Neural cell (in vitro differentiated cells): Measurements from ENCODE around the gene FOXP3. TPM values are rescaled to one million over a fixed set of nuclear protein-coding genes. Genes with fewer than 3 reads are reported as not detected.

Experiments used
- H2AFZ ChIP-seq: fragments of 200-600, 300-800 bp; sonication (generic), shearing (Covaris generic); 2 replicates; pipeline ENCODE4 v1.6.0; 2014; ENCODE audit warnings: low read depth, mild to moderate bottlenecking, antibody characterized with exemption, low read length, moderate library complexity
- H3F3A ChIP-seq: fragments of 200-600 bp; shearing (Covaris generic); 2 replicates; pipeline ENCODE4 v1.6.1; 2016; ENCODE audit warnings: mild to moderate bottlenecking, moderate library complexity, mixed read lengths, antibody characterized with exemption, low read length; ENCODE audit not compliant: insufficient read depth, poor library complexity, severe bottlenecking
- H3K27ac ChIP-seq: fragments of 200-600, 300-800 bp; sonication (generic), shearing (Covaris generic); 2 replicates; pipeline ENCODE4 v1.5.1; 2014; ENCODE audit warnings: mild to moderate bottlenecking, low read length, moderate library complexity
- H3K27me3 ChIP-seq: fragments of 300-800, 200-600 bp; sonication (generic), shearing (Covaris generic); 2 replicates; pipeline ENCODE4 v1.6.0; 2014; ENCODE audit warnings: mild to moderate bottlenecking, low read depth, low read length, moderate library complexity; ENCODE audit not compliant: insufficient read depth
- H3K36me3 ChIP-seq: fragments of 300-800, 200-600 bp; sonication (generic), shearing (Covaris generic); 2 replicates; pipeline ENCODE4 v1.5.1; 2014; ENCODE audit warnings: mild to moderate bottlenecking, antibody characterized with exemption, low read length, moderate library complexity; ENCODE audit not compliant: insufficient read depth
- H3K4me2 ChIP-seq: fragments of 300-800, 200-600 bp; sonication (generic), shearing (Covaris generic); 2 replicates; pipeline ENCODE4 v1.6.0; 2014; ENCODE audit warnings: mild to moderate bottlenecking, low read length
- H3K4me3 ChIP-seq: fragments of 300-800, 200-600 bp; sonication (generic), shearing (Covaris generic); 2 replicates; pipeline ENCODE4 v1.5.1; 2014; ENCODE audit warnings: mild to moderate bottlenecking, low read length, moderate library complexity
- H3K79me2 ChIP-seq: fragments of 200-600 bp; shearing (Covaris generic); replicated peaks from 2 replicates; pipeline ENCODE4 v1.6.0; 2014; ENCODE audit warnings: mild to moderate bottlenecking, low read length, moderate library complexity; ENCODE audit not compliant: insufficient read depth
- H3K9ac ChIP-seq: fragments of 300-800, 200-600 bp; sonication (generic), shearing (Covaris generic); 2 replicates; pipeline ENCODE4 v1.6.1; 2016; ENCODE audit warnings: mild to moderate bottlenecking, low read length, mixed read lengths
- H3K9me2 ChIP-seq: fragments of 200-600 bp; shearing (Covaris generic); 2 replicates; pipeline ENCODE4 v1.6.1; 2016; ENCODE audit warnings: mild to moderate bottlenecking, low read length, mixed read lengths; ENCODE audit not compliant: insufficient read depth
- H3K9me3 ChIP-seq: fragments of 200-600, 300-800 bp; sonication (generic), shearing (Covaris generic); 2 replicates; pipeline ENCODE4 v1.6.1; 2016; ENCODE audit warnings: mild to moderate bottlenecking, mixed run types, low read length, moderate library complexity, mixed read lengths
- H4K20me1 ChIP-seq: fragments of 200-600 bp; shearing (Covaris generic); 2 replicates; pipeline ENCODE4 v1.6.1; 2016; ENCODE audit warnings: mild to moderate bottlenecking, mixed run types; ENCODE audit not compliant: insufficient read depth
- EP300 ChIP-seq: fragments of 450-650 bp; conservative IDR thresholded peaks from 2 replicates; pipeline ENCODE4 v1.6.1; 2014; ENCODE audit warnings: antibody characterized with exemption, mild to moderate bottlenecking, moderate library complexity; ENCODE audit not compliant: poor library complexity, severe bottlenecking
- EZH2 ChIP-seq: fragments of 200-600, 300-800 bp; shearing (Covaris generic), sonication (generic); IDR thresholded peaks from 2 replicates; pipeline ENCODE4 v1.6.1; 2014; ENCODE audit warnings: antibody characterized with exemption, low read length, borderline replicate concordance, mild to moderate bottlenecking; ENCODE audit not compliant: insufficient read depth, poor library complexity, severe bottlenecking
- MXI1 ChIP-seq: fragments of 450-650 bp; conservative IDR thresholded peaks from 2 replicates; pipeline ENCODE4 v1.6.1; 2014; ENCODE audit warnings: antibody characterized with exemption, mild to moderate bottlenecking; ENCODE audit not compliant: poor library complexity, severe bottlenecking
- POLR2AphosphoS5 ChIP-seq: IDR thresholded peaks from 2 replicates; pipeline ENCODE4 v1.6.1; 2012
- RAD21 ChIP-seq: fragments of 450-650 bp; conservative IDR thresholded peaks from 2 replicates; pipeline ENCODE4 v1.6.1; 2014; ENCODE audit warnings: antibody characterized with exemption, mild to moderate bottlenecking, moderate library complexity
- SMC3 ChIP-seq: fragments of 450-650 bp; conservative IDR thresholded peaks from 2 replicates; pipeline ENCODE4 v1.6.1; 2014; ENCODE audit warnings: antibody characterized with exemption, mild to moderate bottlenecking, moderate library complexity; ENCODE audit not compliant: poor library complexity
- TAF1 ChIP-seq: IDR thresholded peaks from 2 replicates; pipeline ENCODE4 v1.6.1; 2012; ENCODE audit warnings: low read depth
- polyA plus RNA-seq: library from polyadenylated mRNA; depleted of rRNA; stranded (reverse); fragments of >200 nt; gene quantifications from 2 replicates; pipeline ENCODE4 v1.2.3, GENCODE V29; 2014
- TF ChIP-seq, protein P1 (sequence below): IDR thresholded peaks from 2 replicates; pipeline ENCODE4 v1.6.1; 2012; ENCODE audit warnings: borderline replicate concordance
- TF ChIP-seq, protein P2 (sequence below): fragments of 450-650 bp; IDR thresholded peaks from 2 replicates; pipeline ENCODE4 v1.5.1; 2014; ENCODE audit warnings: antibody characterized with exemption, mild to moderate bottlenecking, moderate library complexity; ENCODE audit not compliant: poor library complexity, severe bottlenecking

FOXP3 gene
- polyA plus RNA-seq, 1 donor from 2014 or later: not detected

DNA sequence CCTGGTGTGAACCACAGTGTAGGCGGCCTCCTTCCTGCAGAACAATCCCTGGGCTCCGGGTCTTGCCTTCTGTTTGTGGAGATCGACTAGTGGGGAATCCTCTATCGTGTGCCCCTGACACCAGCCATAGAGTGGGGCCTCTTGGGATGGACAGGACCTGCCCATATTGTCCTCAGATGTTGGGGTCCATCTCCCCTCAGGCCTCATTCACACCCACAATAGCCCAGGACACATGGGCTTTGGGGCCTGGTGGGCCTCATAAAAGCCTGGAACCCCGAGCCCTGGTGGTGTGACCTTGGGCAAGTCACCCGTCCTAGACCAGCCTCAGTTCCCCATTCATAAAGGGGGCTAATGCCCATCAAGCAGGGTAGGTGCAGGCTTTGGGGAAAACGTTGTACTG, 25.7 kb upstream of the FOXP3 start:
- no peak overlapping the region for H3K4me3 ChIP-seq
- H3K9ac ChIP-seq: no peak overlapping the region
- no peaks in the 10 kb centered on the region for H3K27me3 ChIP-seq
- H3K9me3 ChIP-seq: no peaks in the 10 kb centered on the region
- no peak overlapping the region for H2AFZ ChIP-seq
- H3K4me2 ChIP-seq: no peak overlapping the region
- H3K79me2 ChIP-seq: no peaks in the 10 kb centered on the region
- no peaks in the 10 kb centered on the region for H4K20me1 ChIP-seq
- H3K27ac ChIP-seq: no peak overlapping the region
- no peaks in the 10 kb centered on the region for H3K36me3 ChIP-seq
- H3F3A ChIP-seq: no peaks in the 10 kb centered on the region
- TF ChIP-seq EP300: no peak
- TF ChIP-seq RAD21: no peak
- no peak for TF ChIP-seq EZH2
- TF ChIP-seq SMC3: no peak
- TF ChIP-seq, protein P1, sequence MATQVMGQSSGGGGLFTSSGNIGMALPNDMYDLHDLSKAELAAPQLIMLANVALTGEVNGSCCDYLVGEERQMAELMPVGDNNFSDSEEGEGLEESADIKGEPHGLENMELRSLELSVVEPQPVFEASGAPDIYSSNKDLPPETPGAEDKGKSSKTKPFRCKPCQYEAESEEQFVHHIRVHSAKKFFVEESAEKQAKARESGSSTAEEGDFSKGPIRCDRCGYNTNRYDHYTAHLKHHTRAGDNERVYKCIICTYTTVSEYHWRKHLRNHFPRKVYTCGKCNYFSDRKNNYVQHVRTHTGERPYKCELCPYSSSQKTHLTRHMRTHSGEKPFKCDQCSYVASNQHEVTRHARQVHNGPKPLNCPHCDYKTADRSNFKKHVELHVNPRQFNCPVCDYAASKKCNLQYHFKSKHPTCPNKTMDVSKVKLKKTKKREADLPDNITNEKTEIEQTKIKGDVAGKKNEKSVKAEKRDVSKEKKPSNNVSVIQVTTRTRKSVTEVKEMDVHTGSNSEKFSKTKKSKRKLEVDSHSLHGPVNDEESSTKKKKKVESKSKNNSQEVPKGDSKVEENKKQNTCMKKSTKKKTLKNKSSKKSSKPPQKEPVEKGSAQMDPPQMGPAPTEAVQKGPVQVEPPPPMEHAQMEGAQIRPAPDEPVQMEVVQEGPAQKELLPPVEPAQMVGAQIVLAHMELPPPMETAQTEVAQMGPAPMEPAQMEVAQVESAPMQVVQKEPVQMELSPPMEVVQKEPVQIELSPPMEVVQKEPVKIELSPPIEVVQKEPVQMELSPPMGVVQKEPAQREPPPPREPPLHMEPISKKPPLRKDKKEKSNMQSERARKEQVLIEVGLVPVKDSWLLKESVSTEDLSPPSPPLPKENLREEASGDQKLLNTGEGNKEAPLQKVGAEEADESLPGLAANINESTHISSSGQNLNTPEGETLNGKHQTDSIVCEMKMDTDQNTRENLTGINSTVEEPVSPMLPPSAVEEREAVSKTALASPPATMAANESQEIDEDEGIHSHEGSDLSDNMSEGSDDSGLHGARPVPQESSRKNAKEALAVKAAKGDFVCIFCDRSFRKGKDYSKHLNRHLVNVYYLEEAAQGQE: no peak
- TF ChIP-seq TAF1: no peak
- TF ChIP-seq, protein P2, sequence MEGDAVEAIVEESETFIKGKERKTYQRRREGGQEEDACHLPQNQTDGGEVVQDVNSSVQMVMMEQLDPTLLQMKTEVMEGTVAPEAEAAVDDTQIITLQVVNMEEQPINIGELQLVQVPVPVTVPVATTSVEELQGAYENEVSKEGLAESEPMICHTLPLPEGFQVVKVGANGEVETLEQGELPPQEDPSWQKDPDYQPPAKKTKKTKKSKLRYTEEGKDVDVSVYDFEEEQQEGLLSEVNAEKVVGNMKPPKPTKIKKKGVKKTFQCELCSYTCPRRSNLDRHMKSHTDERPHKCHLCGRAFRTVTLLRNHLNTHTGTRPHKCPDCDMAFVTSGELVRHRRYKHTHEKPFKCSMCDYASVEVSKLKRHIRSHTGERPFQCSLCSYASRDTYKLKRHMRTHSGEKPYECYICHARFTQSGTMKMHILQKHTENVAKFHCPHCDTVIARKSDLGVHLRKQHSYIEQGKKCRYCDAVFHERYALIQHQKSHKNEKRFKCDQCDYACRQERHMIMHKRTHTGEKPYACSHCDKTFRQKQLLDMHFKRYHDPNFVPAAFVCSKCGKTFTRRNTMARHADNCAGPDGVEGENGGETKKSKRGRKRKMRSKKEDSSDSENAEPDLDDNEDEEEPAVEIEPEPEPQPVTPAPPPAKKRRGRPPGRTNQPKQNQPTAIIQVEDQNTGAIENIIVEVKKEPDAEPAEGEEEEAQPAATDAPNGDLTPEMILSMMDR: no peak
- no peak for TF ChIP-seq POLR2AphosphoS5
- no peak for TF ChIP-seq MXI1
- no peaks in the 10 kb centered on the region for H3K9me2 ChIP-seq

DNA sequence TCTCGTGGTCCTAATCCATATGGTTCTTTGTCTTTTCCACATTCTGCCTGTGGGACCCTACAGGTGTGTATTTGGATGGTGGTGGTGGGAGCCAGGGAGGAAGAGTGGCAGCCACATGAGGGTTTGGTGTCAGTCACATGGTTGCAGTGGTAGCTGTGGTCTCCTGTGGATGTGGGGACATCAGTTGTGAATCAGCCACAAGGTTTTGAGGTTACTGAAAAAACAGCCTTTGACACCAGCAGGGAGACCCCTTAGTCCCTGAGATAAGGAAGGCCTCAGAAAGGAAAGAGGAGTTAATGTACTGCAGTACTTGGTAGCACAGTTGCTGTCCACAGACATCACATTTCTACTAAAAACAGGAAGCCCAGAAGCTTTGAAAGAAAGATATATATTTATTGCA, 23.2 kb upstream of the FOXP3 start:
- no peaks in the 10 kb centered on the region for H3K36me3 ChIP-seq
- no peak overlapping the region for H3K4me2 ChIP-seq
- H3K4me3 ChIP-seq: no peak overlapping the region
- no peaks in the 10 kb centered on the region for H3K9me3 ChIP-seq
- TF ChIP-seq POLR2AphosphoS5: no peak
- TF ChIP-seq TAF1: no peak
- TF ChIP-seq MXI1: no peak
- TF ChIP-seq SMC3: no peak
- TF ChIP-seq, protein P2: no peak
- TF ChIP-seq, protein P1: no peak
- TF ChIP-seq RAD21: no peak
- TF ChIP-seq EP300: no peak
- TF ChIP-seq EZH2: no peak
- no peaks in the 10 kb centered on the region for H3F3A ChIP-seq
- H3K9me2 ChIP-seq: no peaks in the 10 kb centered on the region
- no peak overlapping the region for H3K9ac ChIP-seq
- no peak overlapping the region for H3K27ac ChIP-seq
- H3K27me3 ChIP-seq: no peaks in the 10 kb centered on the region
- H2AFZ ChIP-seq: no peak overlapping the region
- H4K20me1 ChIP-seq: no peaks in the 10 kb centered on the region
- no peaks in the 10 kb centered on the region for H3K79me2 ChIP-seq
